Measurements from ENCODE around the gene PARVA. TPM values are rescaled to one million over a fixed set of nuclear protein-coding genes. Genes with fewer than 3 reads are reported as not detected.
A peak's percentile ranks its signal among the peaks of the same experiment; 100 is the strongest.

The PARVA gene
- total and polyA plus RNA-seq, 2 of the 4 experiments (the other 2 are of a cell fraction) = 65.2 to 80.2 TPM

DNA sequence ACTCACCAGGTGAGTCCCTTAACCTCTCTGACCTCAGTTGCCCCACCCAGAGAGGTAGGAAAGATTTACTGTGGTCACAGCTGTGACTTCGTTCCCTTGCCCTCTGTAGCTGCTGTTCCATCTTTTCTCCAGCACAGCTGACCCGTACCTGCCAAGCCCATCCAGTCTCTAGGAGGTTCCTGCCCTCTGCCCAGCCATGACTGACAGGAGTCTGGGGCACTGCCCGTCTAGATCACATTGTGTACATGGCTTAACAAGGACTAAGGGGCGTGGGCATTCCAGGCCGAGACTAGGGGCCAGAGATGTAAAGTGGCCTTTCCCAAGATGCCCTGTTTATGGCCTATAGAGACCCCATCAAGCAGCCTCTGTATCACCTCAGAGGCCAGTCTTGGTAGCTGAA lies 132.0 kb downstream of the PARVA start:
- dilution Hi-C loops (cut with HindIII; ENCODE audit: low sequenced_read_pairs, unreplicated experiment) (no loop called here), in situ Hi-C loops (cut with MboI; ENCODE audit: low sequenced_read_pairs) (no loop called here)
- no peak overlapping the region for H2BK5ac ChIP-seq (ENCODE audit: low read depth, low read length, poor library complexity, severe bottlenecking)

More for the DNA sequence above, 132.0 kb downstream of the PARVA start:
- Histone ChIP-seq H3K27me3 (ENCODE audit: control insufficient read depth, insufficient read depth, low read length) (no peaks in the 10 kb centered on the region), H3K79me1 (ENCODE audit: low read depth in 1 of 2, low read length in 2 of 2) (peaks cover 11 to 33% of the 10 kb centered on the region in 2 experiments), H2AFZ (replicated peaks; ENCODE audit: low read length, poor library complexity) (no peak overlapping the region), H3K23ac (ENCODE audit: low read depth, low read length) (0 out of 2 replicates have a peak overlapping the region, but pooled peaks have one; percentile 20), H3K4me2 (ENCODE audit: low read depth, low read length) (no peak overlapping the region), H2BK120ac (ENCODE audit: low read depth, low read length) (no peak overlapping the region), H4K20me1 (ENCODE audit: insufficient read depth, low read length) (peaks cover 2% of the 10 kb centered on the region; the same call in 1 of the 2 replicates), H3K9me3 (ENCODE audit: control insufficient read depth, insufficient read depth, low read length) (no peaks in the 10 kb centered on the region), H3K9ac (ENCODE audit: low read depth, low read length) (no peak overlapping the region), H3K14ac (replicated peaks; ENCODE audit: low read depth, low read length) (no peak overlapping the region), H2AK5ac (ENCODE audit: low read depth, low read length) (peak overlapping the region; percentile 18; the same call in 1 of the 2 replicates), H3K4me3 (ENCODE audit: insufficient read depth, low read depth, low read length) (no peak overlapping the region), H4K8ac (ENCODE audit: low read depth in 2 of 2, low read length in 2 of 2) (no peak overlapping the region), H2BK15ac (ENCODE audit: low read depth, low read length) (no peak overlapping the region), H4K5ac (ENCODE audit: low read depth, low read length) (peak overlapping the region; percentile 19; the same call in 1 of the 2 replicates), H2BK20ac (ENCODE audit: low read depth, low read length) (no peak overlapping the region), H2AK9ac (replicated peaks; ENCODE audit: low read depth, low read length, poor library complexity) (no peak overlapping the region), H4K91ac (ENCODE audit: insufficient read depth, low read depth, low read length) (no peak overlapping the region), H3K56ac (ENCODE audit: extremely low read depth, insufficient read depth, low read length) (no peak overlapping the region), H3K9me1 (ENCODE audit: insufficient read depth, low read length) (peaks cover 24% of the 10 kb centered on the region), H3K27ac (ENCODE audit: insufficient read depth, low read length) (peak overlapping the region; percentile 36; the same call in 1 of the 2 replicates), H3K18ac (ENCODE audit: low read depth, low read length) (peak overlapping the region; percentile 14; the same call in 1 of the 2 replicates), H3K4me1 (ENCODE audit: control insufficient read depth, insufficient read depth, low read length) (peaks cover 15% of the 10 kb centered on the region), H3K4ac (ENCODE audit: low read depth, low read length) (no peak overlapping the region), H3K36me3 (ENCODE audit: control insufficient read depth, insufficient read depth, low read length) (peaks cover 48% of the 10 kb centered on the region)
- WGBS, 2 experiments (ENCODE audit: extremely low coverage in 2 of 2, insufficient read length in 1 of 2) = 83% methylated on average over 1 of the region's 5 CpGs; no CpG with 5 or more reads in 1 of the 2 experiments
- POLR2A ChIA-PET (ENCODE audit: unreplicated experiment) = no interaction called here
- intact Hi-C loops (cut with micrococcal nuclease) = loop anchor here (5.0 to 10.0 kb wide), 3 partner anchors 165 to 383 kb away; partner anchors contain the start of gene TEAD1
- DNase-seq = no peak
- CTCF ChIA-PET = no interaction called here
- no peak for ATAC-seq (ENCODE audit: low read depth)
- TF ChIP-seq BHLHE40 (IDR thresholded peaks at IDR 0.05; ENCODE audit: low read depth, low read length) (no peak), RCOR1 (IDR thresholded peaks at IDR 0.05; ENCODE audit: insufficient replicate concordance, low read length) (no peak), MXI1 (IDR thresholded peaks at IDR 0.05; ENCODE audit: borderline replicate concordance, low read depth, low read length) (no peak), RAD21 (IDR thresholded peaks at IDR 0.05; ENCODE audit: low read length) (no peak), NFE2L2 (IDR thresholded peaks at IDR 0.05; ENCODE audit: low read depth, low read length) (no peak)
- BruUV-seq (replicated peaks) = no TSS peak
